ENCODE results near the gene MRPL58.

DNA sequence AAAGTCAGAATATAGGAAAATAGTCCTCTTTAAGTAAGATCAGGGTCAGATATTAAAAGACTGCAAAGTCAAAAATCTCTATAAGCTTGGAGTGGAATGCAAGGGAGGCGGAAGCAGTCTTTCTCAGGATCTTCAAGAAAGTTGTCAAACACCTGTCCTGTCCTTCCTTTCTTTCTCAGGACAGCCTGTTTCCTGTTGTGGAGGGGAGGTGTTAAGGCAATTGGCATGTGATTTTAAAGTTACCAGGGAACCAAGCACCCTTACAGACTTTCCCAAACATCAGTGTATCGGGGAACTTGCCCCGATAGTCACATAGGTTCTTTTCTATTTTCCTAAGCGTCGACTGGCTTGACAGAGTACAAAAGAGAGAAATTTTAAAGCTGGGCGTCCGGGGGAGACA is 32.2 kb downstream of the MRPL58 start:
- no peak for TF ChIP-seq EZH2 (IDR thresholded peaks at IDR 0.05; ENCODE audit: borderline replicate concordance, control insufficient read depth, low read depth, low read length)
- no peak for TF ChIP-seq POLR2AphosphoS5 (IDR thresholded peaks at IDR 0.05; ENCODE audit: low read length)
- TF ChIP-seq IKZF2 (IDR thresholded peaks at IDR 0.05): no peak
- no peak for TF ChIP-seq TCF7 (IDR thresholded peaks at IDR 0.05; ENCODE audit: borderline replicate concordance)
- TF ChIP-seq, protein P1, sequence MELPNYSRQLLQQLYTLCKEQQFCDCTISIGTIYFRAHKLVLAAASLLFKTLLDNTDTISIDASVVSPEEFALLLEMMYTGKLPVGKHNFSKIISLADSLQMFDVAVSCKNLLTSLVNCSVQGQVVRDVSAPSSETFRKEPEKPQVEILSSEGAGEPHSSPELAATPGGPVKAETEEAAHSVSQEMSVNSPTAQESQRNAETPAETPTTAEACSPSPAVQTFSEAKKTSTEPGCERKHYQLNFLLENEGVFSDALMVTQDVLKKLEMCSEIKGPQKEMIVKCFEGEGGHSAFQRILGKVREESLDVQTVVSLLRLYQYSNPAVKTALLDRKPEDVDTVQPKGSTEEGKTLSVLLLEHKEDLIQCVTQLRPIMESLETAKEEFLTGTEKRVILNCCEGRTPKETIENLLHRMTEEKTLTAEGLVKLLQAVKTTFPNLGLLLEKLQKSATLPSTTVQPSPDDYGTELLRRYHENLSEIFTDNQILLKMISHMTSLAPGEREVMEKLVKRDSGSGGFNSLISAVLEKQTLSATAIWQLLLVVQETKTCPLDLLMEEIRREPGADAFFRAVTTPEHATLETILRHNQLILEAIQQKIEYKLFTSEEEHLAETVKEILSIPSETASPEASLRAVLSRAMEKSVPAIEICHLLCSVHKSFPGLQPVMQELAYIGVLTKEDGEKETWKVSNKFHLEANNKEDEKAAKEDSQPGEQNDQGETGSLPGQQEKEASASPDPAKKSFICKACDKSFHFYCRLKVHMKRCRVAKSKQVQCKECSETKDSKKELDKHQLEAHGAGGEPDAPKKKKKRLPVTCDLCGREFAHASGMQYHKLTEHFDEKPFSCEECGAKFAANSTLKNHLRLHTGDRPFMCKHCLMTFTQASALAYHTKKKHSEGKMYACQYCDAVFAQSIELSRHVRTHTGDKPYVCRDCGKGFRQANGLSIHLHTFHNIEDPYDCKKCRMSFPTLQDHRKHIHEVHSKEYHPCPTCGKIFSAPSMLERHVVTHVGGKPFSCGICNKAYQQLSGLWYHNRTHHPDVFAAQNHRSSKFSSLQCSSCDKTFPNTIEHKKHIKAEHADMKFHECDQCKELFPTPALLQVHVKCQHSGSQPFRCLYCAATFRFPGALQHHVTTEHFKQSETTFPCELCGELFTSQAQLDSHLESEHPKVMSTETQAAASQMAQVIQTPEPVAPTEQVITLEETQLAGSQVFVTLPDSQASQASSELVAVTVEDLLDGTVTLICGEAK (IDR thresholded peaks at IDR 0.05; ENCODE audit: borderline replicate concordance): no peak
- TF ChIP-seq, protein P2, sequence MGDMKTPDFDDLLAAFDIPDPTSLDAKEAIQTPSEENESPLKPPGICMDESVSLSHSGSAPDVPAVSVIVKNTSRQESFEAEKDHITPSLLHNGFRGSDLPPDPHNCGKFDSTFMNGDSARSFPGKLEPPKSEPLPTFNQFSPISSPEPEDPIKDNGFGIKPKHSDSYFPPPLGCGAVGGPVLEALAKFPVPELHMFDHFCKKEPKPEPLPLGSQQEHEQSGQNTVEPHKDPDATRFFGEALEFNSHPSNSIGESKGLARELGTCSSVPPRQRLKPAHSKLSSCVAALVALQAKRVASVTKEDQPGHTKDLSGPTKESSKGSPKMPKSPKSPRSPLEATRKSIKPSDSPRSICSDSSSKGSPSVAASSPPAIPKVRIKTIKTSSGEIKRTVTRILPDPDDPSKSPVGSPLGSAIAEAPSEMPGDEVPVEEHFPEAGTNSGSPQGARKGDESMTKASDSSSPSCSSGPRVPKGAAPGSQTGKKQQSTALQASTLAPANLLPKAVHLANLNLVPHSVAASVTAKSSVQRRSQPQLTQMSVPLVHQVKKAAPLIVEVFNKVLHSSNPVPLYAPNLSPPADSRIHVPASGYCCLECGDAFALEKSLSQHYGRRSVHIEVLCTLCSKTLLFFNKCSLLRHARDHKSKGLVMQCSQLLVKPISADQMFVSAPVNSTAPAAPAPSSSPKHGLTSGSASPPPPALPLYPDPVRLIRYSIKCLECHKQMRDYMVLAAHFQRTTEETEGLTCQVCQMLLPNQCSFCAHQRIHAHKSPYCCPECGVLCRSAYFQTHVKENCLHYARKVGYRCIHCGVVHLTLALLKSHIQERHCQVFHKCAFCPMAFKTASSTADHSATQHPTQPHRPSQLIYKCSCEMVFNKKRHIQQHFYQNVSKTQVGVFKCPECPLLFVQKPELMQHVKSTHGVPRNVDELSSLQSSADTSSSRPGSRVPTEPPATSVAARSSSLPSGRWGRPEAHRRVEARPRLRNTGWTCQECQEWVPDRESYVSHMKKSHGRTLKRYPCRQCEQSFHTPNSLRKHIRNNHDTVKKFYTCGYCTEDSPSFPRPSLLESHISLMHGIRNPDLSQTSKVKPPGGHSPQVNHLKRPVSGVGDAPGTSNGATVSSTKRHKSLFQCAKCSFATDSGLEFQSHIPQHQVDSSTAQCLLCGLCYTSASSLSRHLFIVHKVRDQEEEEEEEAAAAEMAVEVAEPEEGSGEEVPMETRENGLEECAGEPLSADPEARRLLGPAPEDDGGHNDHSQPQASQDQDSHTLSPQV (IDR thresholded peaks at IDR 0.05): no peak
- TF ChIP-seq, protein P3, sequence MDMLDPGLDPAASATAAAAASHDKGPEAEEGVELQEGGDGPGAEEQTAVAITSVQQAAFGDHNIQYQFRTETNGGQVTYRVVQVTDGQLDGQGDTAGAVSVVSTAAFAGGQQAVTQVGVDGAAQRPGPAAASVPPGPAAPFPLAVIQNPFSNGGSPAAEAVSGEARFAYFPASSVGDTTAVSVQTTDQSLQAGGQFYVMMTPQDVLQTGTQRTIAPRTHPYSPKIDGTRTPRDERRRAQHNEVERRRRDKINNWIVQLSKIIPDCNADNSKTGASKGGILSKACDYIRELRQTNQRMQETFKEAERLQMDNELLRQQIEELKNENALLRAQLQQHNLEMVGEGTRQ (IDR thresholded peaks at IDR 0.05; ENCODE audit: borderline replicate concordance, low read depth, low read length): no peak
- no peak for TF ChIP-seq BACH1 (IDR thresholded peaks at IDR 0.05; ENCODE audit: borderline replicate concordance)
- TF ChIP-seq RAD21 (IDR thresholded peaks at IDR 0.05; ENCODE audit: insufficient read depth, low read depth, low read length): no peak
- TF ChIP-seq, protein P4, sequence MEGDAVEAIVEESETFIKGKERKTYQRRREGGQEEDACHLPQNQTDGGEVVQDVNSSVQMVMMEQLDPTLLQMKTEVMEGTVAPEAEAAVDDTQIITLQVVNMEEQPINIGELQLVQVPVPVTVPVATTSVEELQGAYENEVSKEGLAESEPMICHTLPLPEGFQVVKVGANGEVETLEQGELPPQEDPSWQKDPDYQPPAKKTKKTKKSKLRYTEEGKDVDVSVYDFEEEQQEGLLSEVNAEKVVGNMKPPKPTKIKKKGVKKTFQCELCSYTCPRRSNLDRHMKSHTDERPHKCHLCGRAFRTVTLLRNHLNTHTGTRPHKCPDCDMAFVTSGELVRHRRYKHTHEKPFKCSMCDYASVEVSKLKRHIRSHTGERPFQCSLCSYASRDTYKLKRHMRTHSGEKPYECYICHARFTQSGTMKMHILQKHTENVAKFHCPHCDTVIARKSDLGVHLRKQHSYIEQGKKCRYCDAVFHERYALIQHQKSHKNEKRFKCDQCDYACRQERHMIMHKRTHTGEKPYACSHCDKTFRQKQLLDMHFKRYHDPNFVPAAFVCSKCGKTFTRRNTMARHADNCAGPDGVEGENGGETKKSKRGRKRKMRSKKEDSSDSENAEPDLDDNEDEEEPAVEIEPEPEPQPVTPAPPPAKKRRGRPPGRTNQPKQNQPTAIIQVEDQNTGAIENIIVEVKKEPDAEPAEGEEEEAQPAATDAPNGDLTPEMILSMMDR (IDR thresholded peaks at IDR 0.05 in 2 of 3, conservative IDR thresholded peaks at IDR 0.05 in 1 of 3; ENCODE audit: control insufficient read depth in 2 of 3, extremely low read depth in 1 of 3, insufficient read depth in 1 of 3, low read depth in 3 of 3, low read length in 3 of 3): no peak
- no peak for TF ChIP-seq CREB1 (IDR thresholded peaks at IDR 0.05; ENCODE audit: low read depth)
- TF ChIP-seq CREM (IDR thresholded peaks at IDR 0.05; ENCODE audit: low read depth): no peak

All from GM12878 (cell line).